Measurements from ENCODE around the gene BLM.
A peak's percentile ranks its signal among the peaks of the same experiment; 100 is the strongest.

Gene BLM

GRCh38 chr15:90807786-90808086 is 90.6 kb downstream of the BLM start:
- Histone ChIP-seq H3K9me3 (ENCODE audit: control insufficient read depth, insufficient read depth, low read length) (no peaks in the 10 kb centered on the region), H3K36me3 (ENCODE audit: control insufficient read depth, insufficient read depth, low read length) (peaks cover 16% of the 10 kb centered on the region), H3K4me3 (ENCODE audit: low read depth, low read length) (no peak overlapping the region), H3K4me1 (ENCODE audit: control insufficient read depth, insufficient read depth, low read length) (no peaks in the 10 kb centered on the region), H3K9ac (ENCODE audit: low read depth, low read length) (no peak overlapping the region), H3K27me3 (ENCODE audit: control insufficient read depth, insufficient read depth, low read length) (no peaks in the 10 kb centered on the region)

GRCh38 chr15:90808517-90809235 is 91.5 kb downstream of the BLM start:
- Histone ChIP-seq H3K27me3 (ENCODE audit: control insufficient read depth, insufficient read depth, low read length) (no peaks in the 10 kb centered on the region), H3K9ac (ENCODE audit: low read depth, low read length) (no peak overlapping the region), H3K4me1 (ENCODE audit: control insufficient read depth, insufficient read depth, low read length) (peaks cover under 1% of the 10 kb centered on the region), H3K4me3 (ENCODE audit: low read depth, low read length) (no peak overlapping the region), H3K9me3 (ENCODE audit: control insufficient read depth, insufficient read depth, low read length) (no peaks in the 10 kb centered on the region), H3K36me3 (ENCODE audit: control insufficient read depth, insufficient read depth, low read length) (peaks cover 16% of the 10 kb centered on the region)

- peaks cover 5% of the 10 kb centered on the region for H3K4me1 ChIP-seq (ENCODE audit: control insufficient read depth, insufficient read depth, low read length)
- H3K9me3 ChIP-seq (ENCODE audit: control insufficient read depth, insufficient read depth, low read length), result no peaks in the 10 kb centered on the region
- no peak overlapping the region for H3K4me3 ChIP-seq (ENCODE audit: low read depth, low read length)
- peaks cover 16% of the 10 kb centered on the region for H3K36me3 ChIP-seq (ENCODE audit: control insufficient read depth, insufficient read depth, low read length)
- H3K9ac ChIP-seq (ENCODE audit: low read depth, low read length), result no peak overlapping the region
- no peaks in the 10 kb centered on the region for H3K27me3 ChIP-seq (ENCODE audit: control insufficient read depth, insufficient read depth, low read length)
Measured at GRCh38 chr15:90809536-90809935, 92.4 kb downstream of the BLM start.

- Histone ChIP-seq H3K4me1 (ENCODE audit: control insufficient read depth, insufficient read depth, low read length) (peaks cover 5% of the 10 kb centered on the region), H3K9ac (ENCODE audit: low read depth, low read length) (no peak overlapping the region), H3K36me3 (ENCODE audit: control insufficient read depth, insufficient read depth, low read length) (peaks cover 16% of the 10 kb centered on the region), H3K4me3 (ENCODE audit: low read depth, low read length) (no peak overlapping the region), H3K27me3 (ENCODE audit: control insufficient read depth, insufficient read depth, low read length) (no peaks in the 10 kb centered on the region), H3K9me3 (ENCODE audit: control insufficient read depth, insufficient read depth, low read length) (no peaks in the 10 kb centered on the region)
Measured at GRCh38 chr15:90810354-90810753, 93.2 kb downstream of the BLM start.

GRCh38 chr15:90812171-90812957 is 95.2 kb downstream of the BLM start:
- H3K36me3 ChIP-seq (ENCODE audit: control insufficient read depth, insufficient read depth, low read length), result peaks cover 16% of the 10 kb centered on the region
- no peaks in the 10 kb centered on the region for H3K27me3 ChIP-seq (ENCODE audit: control insufficient read depth, insufficient read depth, low read length)
- H3K4me1 ChIP-seq (ENCODE audit: control insufficient read depth, insufficient read depth, low read length), result peaks cover 14% of the 10 kb centered on the region

GRCh38 chr15:90812958-90813265 is 95.8 kb downstream of the BLM start:
- Histone ChIP-seq H3K36me3 (ENCODE audit: control insufficient read depth, insufficient read depth, low read length) (peaks cover 16% of the 10 kb centered on the region), H3K9ac (ENCODE audit: low read depth, low read length) (no peak overlapping the region)

More at GRCh38 chr15:90812171-90812957, 95.2 kb downstream of the BLM start:
- H3K4me3 ChIP-seq (ENCODE audit: low read depth, low read length), result no peak overlapping the region
- no peaks in the 10 kb centered on the region for H3K9me3 ChIP-seq (ENCODE audit: control insufficient read depth, insufficient read depth, low read length)
- H3K9ac ChIP-seq (ENCODE audit: low read depth, low read length), result no peak overlapping the region

GRCh38 chr15:90813796-90814190 is 96.6 kb downstream of the BLM start:
- no peak overlapping the region for H3K4me3 ChIP-seq (ENCODE audit: low read depth, low read length)
- peaks cover 7% of the 10 kb centered on the region for H3K36me3 ChIP-seq (ENCODE audit: control insufficient read depth, insufficient read depth, low read length)
- no peaks in the 10 kb centered on the region for H3K9me3 ChIP-seq (ENCODE audit: control insufficient read depth, insufficient read depth, low read length)
- H3K4me1 ChIP-seq (ENCODE audit: control insufficient read depth, insufficient read depth, low read length), result peaks cover 17% of the 10 kb centered on the region
- no peak overlapping the region for H3K9ac ChIP-seq (ENCODE audit: low read depth, low read length)
- H3K27me3 ChIP-seq (ENCODE audit: control insufficient read depth, insufficient read depth, low read length), result no peaks in the 10 kb centered on the region

More at GRCh38 chr15:90812958-90813265, 95.8 kb downstream of the BLM start:
- no peaks in the 10 kb centered on the region for H3K9me3 ChIP-seq (ENCODE audit: control insufficient read depth, insufficient read depth, low read length)
- H3K27me3 ChIP-seq (ENCODE audit: control insufficient read depth, insufficient read depth, low read length), result no peaks in the 10 kb centered on the region
- no peak overlapping the region for H3K4me3 ChIP-seq (ENCODE audit: low read depth, low read length)
- H3K4me1 ChIP-seq (ENCODE audit: control insufficient read depth, insufficient read depth, low read length), result peaks cover 17% of the 10 kb centered on the region

- H3K27me3 ChIP-seq (ENCODE audit: control insufficient read depth, insufficient read depth, low read length), result no peaks in the 10 kb centered on the region
- no peak overlapping the region for H3K9ac ChIP-seq (ENCODE audit: low read depth, low read length)
- peaks cover 7% of the 10 kb centered on the region for H3K36me3 ChIP-seq (ENCODE audit: control insufficient read depth, insufficient read depth, low read length)
Measured at GRCh38 chr15:90814191-90814821, 97.2 kb downstream of the BLM start.

GRCh38 chr15:90816401-90817116 is 99.4 kb downstream of the BLM start:
- H3K9me3 ChIP-seq (ENCODE audit: control insufficient read depth, insufficient read depth, low read length), result no peaks in the 10 kb centered on the region
- peak overlapping the region; percentile 12 for H3K9ac ChIP-seq (ENCODE audit: low read depth, low read length)
- H3K4me3 ChIP-seq (ENCODE audit: low read depth, low read length), result no peak overlapping the region
- no peaks in the 10 kb centered on the region for H3K36me3 ChIP-seq (ENCODE audit: control insufficient read depth, insufficient read depth, low read length)
- H3K27me3 ChIP-seq (ENCODE audit: control insufficient read depth, insufficient read depth, low read length), result no peaks in the 10 kb centered on the region
- H3K4me1 ChIP-seq (ENCODE audit: control insufficient read depth, insufficient read depth, low read length), result peaks cover 17% of the 10 kb centered on the region

More at GRCh38 chr15:90814191-90814821, 97.2 kb downstream of the BLM start:
- H3K9me3 ChIP-seq (ENCODE audit: control insufficient read depth, insufficient read depth, low read length), result no peaks in the 10 kb centered on the region
- H3K4me1 ChIP-seq (ENCODE audit: control insufficient read depth, insufficient read depth, low read length), result peaks cover 17% of the 10 kb centered on the region
- H3K4me3 ChIP-seq (ENCODE audit: low read depth, low read length), result no peak overlapping the region

GRCh38 chr15:90817117-90818057 is 100.2 kb downstream of the BLM start:
- H3K27me3 ChIP-seq (ENCODE audit: control insufficient read depth, insufficient read depth, low read length), result no peaks in the 10 kb centered on the region
- no peaks in the 10 kb centered on the region for H3K36me3 ChIP-seq (ENCODE audit: control insufficient read depth, insufficient read depth, low read length)
- peaks cover 17% of the 10 kb centered on the region for H3K4me1 ChIP-seq (ENCODE audit: control insufficient read depth, insufficient read depth, low read length)
- H3K9me3 ChIP-seq (ENCODE audit: control insufficient read depth, insufficient read depth, low read length), result no peaks in the 10 kb centered on the region
- H3K9ac ChIP-seq (ENCODE audit: low read depth, low read length), result peak overlapping the region; percentile 12
- no peak overlapping the region for H3K4me3 ChIP-seq (ENCODE audit: low read depth, low read length)

Data from iPS-15b (cell line).